IPS DF 6.9 (cell line): ENCODE results near the gene MS4A6E.

Experiments
- DNase-seq: peaks from one replicate; pipeline ENCODE4 v3.0.0-alpha.2; 2013; ENCODE audit warnings: low read depth, low spot score
- H3K27ac ChIP-seq: one replicate; pipeline ENCODE4 v1.5.1; 2013; ENCODE audit warnings: low read length, control low read depth
- H3K27me3 ChIP-seq: 2 replicates; pipeline ENCODE4 v1.6.1; 2013; ENCODE audit warnings: mild to moderate bottlenecking, low read length; ENCODE audit not compliant: control insufficient read depth, insufficient read depth
- H3K36me3 ChIP-seq: 2 replicates; pipeline ENCODE4 v1.6.1; 2013; ENCODE audit warnings: low read length; ENCODE audit not compliant: control insufficient read depth, insufficient read depth
- H3K4me1 ChIP-seq: 2 replicates; pipeline ENCODE4 v1.6.1; 2013; ENCODE audit warnings: low read length; ENCODE audit not compliant: control insufficient read depth, insufficient read depth
- H3K4me3 ChIP-seq: 2 replicates; pipeline ENCODE4 v1.5.1; 2013; ENCODE audit warnings: mild to moderate bottlenecking, low read length
- H3K9me3 ChIP-seq: 2 replicates; pipeline ENCODE4 v1.6.1; 2013; ENCODE audit warnings: low read length, inconsistent platforms; ENCODE audit not compliant: control insufficient read depth, insufficient read depth
- WGBS: extraction: QIAGEN DNeasy Blood & Tissue Kit; methylation state at CpG from one replicate; pipeline ENCODE4 v1.1.7; 2013; ENCODE audit warnings: mixed read lengths, missing lambda C conversion rate; ENCODE audit not compliant: insufficient read length, insufficient coverage; 5-methylcytosine and 5-hydroxymethylcytosine counted together

The MS4A6E gene

GRCh38 chr11:60334005-60334620, 7.1 kb downstream of the MS4A6E start:
- WGBS: no CpG with 5 or more reads among the region's 2 CpGs
- Histone ChIP-seq H3K27me3 (no peaks in the 10 kb centered on the region), H3K27ac (no peak overlapping the region), H3K36me3 (no peaks in the 10 kb centered on the region), H3K4me3 (no peak overlapping the region), H3K9me3 (no peaks in the 10 kb centered on the region), H3K4me1 (no peaks in the 10 kb centered on the region)
- DNase-seq: peak; percentile 73

- no peak overlapping the region for H3K4me3 ChIP-seq
- H3K4me1 ChIP-seq: no peaks in the 10 kb centered on the region
- no peaks in the 10 kb centered on the region for H3K36me3 ChIP-seq
- no peak overlapping the region for H3K27ac ChIP-seq
- no peaks in the 10 kb centered on the region for H3K9me3 ChIP-seq
- WGBS: no CpG with 5 or more reads among the region's 7 CpGs
- DNase-seq: no peak
- H3K27me3 ChIP-seq: no peaks in the 10 kb centered on the region
Observed at GRCh38 chr11:60336767-60337391, 9.8 kb downstream of the MS4A6E start.

- H3K4me1 ChIP-seq: no peaks in the 10 kb centered on the region
- no peak overlapping the region for H3K4me3 ChIP-seq
- no peak overlapping the region for H3K27ac ChIP-seq
- no peaks in the 10 kb centered on the region for H3K27me3 ChIP-seq
- H3K9me3 ChIP-seq: no peaks in the 10 kb centered on the region
- no CpG with 5 or more reads among the region's 2 CpGs for WGBS
- no peaks in the 10 kb centered on the region for H3K36me3 ChIP-seq
- DNase-seq: no peak
Observed at GRCh38 chr11:60338053-60338452, 11.0 kb downstream of the MS4A6E start.

GRCh38 chr11:60339356-60339755, 12.3 kb downstream of the MS4A6E start:
- no peaks in the 10 kb centered on the region for H3K4me1 ChIP-seq
- no peak for DNase-seq
- H3K27me3 ChIP-seq: no peaks in the 10 kb centered on the region
- no peaks in the 10 kb centered on the region for H3K9me3 ChIP-seq
- no peak overlapping the region for H3K27ac ChIP-seq
- WGBS: no CpG with 5 or more reads among the region's 3 CpGs
- H3K36me3 ChIP-seq: no peaks in the 10 kb centered on the region
- no peak overlapping the region for H3K4me3 ChIP-seq

- no peaks in the 10 kb centered on the region for H3K9me3 ChIP-seq
- DNase-seq: no peak
- no CpG with 5 or more reads among the region's 10 CpGs for WGBS
- no peaks in the 10 kb centered on the region for H3K4me1 ChIP-seq
- no peak overlapping the region for H3K27ac ChIP-seq
- no peaks in the 10 kb centered on the region for H3K36me3 ChIP-seq
- no peak overlapping the region for H3K4me3 ChIP-seq
- no peaks in the 10 kb centered on the region for H3K27me3 ChIP-seq
Observed at GRCh38 chr11:60343094-60343704, 16.1 kb downstream of the MS4A6E start.

GRCh38 chr11:60344146-60344545, 17.1 kb downstream of the MS4A6E start:
- no CpG with 5 or more reads among the region's 2 CpGs for WGBS
- Histone ChIP-seq H3K36me3 (no peaks in the 10 kb centered on the region), H3K27ac (no peak overlapping the region), H3K4me3 (no peak overlapping the region), H3K4me1 (no peaks in the 10 kb centered on the region), H3K27me3 (no peaks in the 10 kb centered on the region), H3K9me3 (no peaks in the 10 kb centered on the region)
- DNase-seq: no peak

GRCh38 chr11:60345489-60345888, 18.4 kb downstream of the MS4A6E start:
- H3K27me3 ChIP-seq: no peaks in the 10 kb centered on the region
- no peak overlapping the region for H3K4me3 ChIP-seq
- no peak for DNase-seq
- no peak overlapping the region for H3K27ac ChIP-seq
- H3K9me3 ChIP-seq: no peaks in the 10 kb centered on the region
- H3K36me3 ChIP-seq: no peaks in the 10 kb centered on the region
- H3K4me1 ChIP-seq: no peaks in the 10 kb centered on the region

- Histone ChIP-seq H3K36me3 (no peaks in the 10 kb centered on the region), H3K4me1 (no peaks in the 10 kb centered on the region), H3K27ac (no peak overlapping the region), H3K4me3 (no peak overlapping the region), H3K9me3 (no peaks in the 10 kb centered on the region), H3K27me3 (no peaks in the 10 kb centered on the region)
- no peak for DNase-seq
- WGBS: no CpG with 5 or more reads among the region's 2 CpGs
Observed at GRCh38 chr11:60347084-60347797, 20.2 kb downstream of the MS4A6E start.

GRCh38 chr11:60348116-60348515, 21.1 kb downstream of the MS4A6E start:
- Histone ChIP-seq H3K36me3 (no peaks in the 10 kb centered on the region), H3K4me1 (no peaks in the 10 kb centered on the region), H3K27me3 (no peaks in the 10 kb centered on the region), H3K27ac (no peak overlapping the region), H3K9me3 (no peaks in the 10 kb centered on the region), H3K4me3 (no peak overlapping the region)
- WGBS: no CpG with 5 or more reads among the region's 2 CpGs
- no peak for DNase-seq

GRCh38 chr11:60349990-60350389, 22.9 kb downstream of the MS4A6E start:
- no CpG with 5 or more reads among the region's 1 CpG for WGBS
- DNase-seq: no peak

More at GRCh38 chr11:60349990-60350389, 22.9 kb downstream of the MS4A6E start:
- Histone ChIP-seq H3K27me3 (no peaks in the 10 kb centered on the region), H3K4me1 (no peaks in the 10 kb centered on the region), H3K4me3 (no peak overlapping the region), H3K36me3 (no peaks in the 10 kb centered on the region), H3K9me3 (no peaks in the 10 kb centered on the region), H3K27ac (no peak overlapping the region)
